K562 (cell line): Measurements from ENCODE around the gene FEM1B. TPM values are rescaled to one million over a fixed set of nuclear protein-coding genes. Genes with fewer than 3 reads are reported as not detected.
A peak's percentile ranks its signal among the peaks of the same experiment; 100 is the strongest.

Experiments
- ATF7 ChIP-seq: fragments of 450-650 bp; IDR thresholded peaks from 2 replicates; pipeline ENCODE4 v1.7.1; 2014; ENCODE audit warnings: mild to moderate bottlenecking, moderate library complexity
- CBX1 ChIP-seq: sonication (generic); IDR thresholded peaks from 2 replicates; pipeline ENCODE4 v1.6.1; 2016; ENCODE audit warnings: antibody characterized with exemption, low read depth, mild to moderate bottlenecking
- FIP1L1 ChIP-seq: fragments of 200-400 bp; formaldehyde crosslinking; IDR thresholded peaks from 2 replicates; pipeline ENCODE4 v1.6.1; 2018; ENCODE audit warnings: mild to moderate bottlenecking, low read depth, low read length; ENCODE audit not compliant: poor library complexity, severe bottlenecking
- GTF2A2 ChIP-seq: IDR thresholded peaks from 2 replicates; pipeline ENCODE4 v1.6.1; 2016; ENCODE audit warnings: mild to moderate bottlenecking, missing genetic modification characterization, missing compliant biosample characterization
- HDAC6 ChIP-seq: IDR thresholded peaks from 2 replicates; pipeline ENCODE4 v1.6.1; 2012; ENCODE audit warnings: low read depth, mild to moderate bottlenecking, control low read depth, inconsistent platforms, low read length, moderate library complexity
- KDM2B ChIP-seq: fragments of 250-450 bp; sonication (Bioruptor Pico); IDR thresholded peaks from 2 replicates; pipeline ENCODE4 v1.8.0; 2021; ENCODE audit warnings: mild to moderate bottlenecking, moderate library complexity
- PCBP1 ChIP-seq: fragments of 200-400 bp; formaldehyde crosslinking; IDR thresholded peaks from 2 replicates; pipeline ENCODE4 v1.6.1; 2018; ENCODE audit warnings: mild to moderate bottlenecking, low read depth, low read length; ENCODE audit not compliant: poor library complexity, severe bottlenecking
- PRDM10 ChIP-seq: fragments of 450-650 bp; IDR thresholded peaks from 2 replicates; pipeline ENCODE4 v1.6.1; 2018; ENCODE audit not compliant: partially characterized antibody
- PRMT5 ChIP-seq: sonication (generic); formaldehyde crosslinking; IDR thresholded peaks from 2 replicates; pipeline ENCODE4 v1.5.0; 2020; ENCODE audit warnings: missing genetic modification reagents
- RBM34 ChIP-seq: fragments of 200-400 bp; formaldehyde crosslinking; IDR thresholded peaks from 2 replicates; pipeline ENCODE4 v1.6.1; 2018; ENCODE audit warnings: low read length, borderline replicate concordance; ENCODE audit not compliant: insufficient read depth
- TEAD4 ChIP-seq, 2 experiments: sonication (generic) in 1 of 2; formaldehyde crosslinking in 1 of 2; IDR thresholded peaks; 2 replicates each; pipeline versions ENCODE4 v1.6.1 to v1.8.0; 2012 to 2022; ENCODE audit warnings: borderline replicate concordance in 1 of 2, inconsistent platforms in 1 of 2, low read length in 1 of 2, mild to moderate bottlenecking in 1 of 2, missing genetic modification reagents in 1 of 2
- THAP12 ChIP-seq: fragments of 250-450 bp; sonication (Bioruptor Pico); IDR thresholded peaks from 2 replicates; pipeline ENCODE4 v1.9.0; 2021; ENCODE audit warnings: mild to moderate bottlenecking, inconsistent platforms
- ZNF140 ChIP-seq: fragments of 250-450 bp; sonication (Bioruptor Pico); IDR thresholded peaks from 2 replicates; pipeline ENCODE4 v1.8.0; 2021; ENCODE audit warnings: moderate library complexity, mild to moderate bottlenecking, inconsistent platforms
- ZNF785 ChIP-seq: fragments of 250-450 bp; sonication (Bioruptor Pico); IDR thresholded peaks from 2 replicates; pipeline ENCODE4 v1.4.0; 2020; ENCODE audit warnings: mild to moderate bottlenecking
- polyA plus RNA-seq, 8 experiments: library from polyadenylated mRNA; depleted of rRNA in 4 of 8; stranded (reverse) in 5 of 8; unstranded in 3 of 8; fragments of >200 nt; fragmentation: Nextera tagmentation in 2 of 8; fragmentation: Illumina TruSeq in 1 of 8; extraction: Ambion mirVana in 2 of 8; extraction: Trizol in 1 of 8; gene quantifications; 2 replicates each; pipeline versions ENCODE4 v1.2.1 to v1.2.3, GENCODE V29; 2011 to 2014; ENCODE audit warnings: inconsistent platforms in 1 of 8, missing spikeins in 1 of 8
- total RNA-seq, 7 experiments: library from RNA; depleted of rRNA in 6 of 7; stranded (reverse); fragments of >200 nt in 6 of 7; fragmentation: Illumina TruSeq in 2 of 7; extraction: Trizol in 2 of 7; gene quantifications; 2 replicates each; pipeline versions ENCODE4 v1.2.1 to v1.2.3, GENCODE V29; 2011 to 2021; ENCODE audit warnings: low replicate concordance in 1 of 7
- TF ChIP-seq, protein P1 (sequence below): fragments of 250-450 bp; sonication (Bioruptor Pico); IDR thresholded peaks from 2 replicates; pipeline ENCODE4 v1.4.0; 2020; ENCODE audit warnings: borderline replicate concordance

FEM1B gene
- total and polyA plus RNA-seq, 9 of the 15 experiments (the other 6 are each of a cell fraction or from before 2014, with no cell fraction given) = 5.9 to 61.6 (median 20.1) TPM

DNA sequence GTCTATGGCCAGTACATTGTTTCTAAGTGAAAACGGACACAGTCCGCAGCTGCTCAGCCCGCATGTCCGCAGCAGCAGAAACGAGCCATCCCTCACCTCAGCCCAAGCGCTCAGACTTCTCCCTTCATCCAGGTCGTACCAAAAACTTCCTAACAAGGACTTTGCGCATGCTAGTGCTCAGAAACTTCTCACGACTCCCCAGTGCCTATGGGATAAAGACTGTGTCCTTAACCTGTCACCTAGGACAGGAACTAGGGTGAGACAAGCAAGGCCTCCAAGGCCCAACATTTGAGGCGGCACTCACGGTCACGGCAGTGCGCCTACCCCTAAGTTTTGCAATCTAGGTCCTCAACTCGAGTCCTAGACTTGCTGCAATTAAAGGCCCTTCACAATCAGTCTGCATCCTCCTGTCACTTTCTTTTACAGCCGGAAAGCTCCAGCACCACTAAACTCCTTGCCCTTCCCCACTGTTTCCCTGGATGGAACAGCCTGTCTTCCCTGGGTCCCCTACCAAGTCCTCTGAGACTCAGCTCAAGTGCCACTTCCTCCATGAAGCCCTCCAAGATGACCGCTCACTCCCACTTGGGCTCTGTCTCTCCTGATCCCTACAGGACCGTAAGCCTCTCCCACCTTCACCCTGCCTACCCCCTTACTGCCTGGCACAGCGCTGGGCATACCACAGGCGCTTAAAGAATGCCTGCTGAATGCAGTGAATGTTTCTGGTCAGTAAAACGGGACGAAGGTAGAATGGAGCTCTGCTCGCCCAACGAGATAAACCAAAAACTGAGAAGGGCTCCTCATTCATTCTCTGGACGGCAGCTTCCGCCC is 49.2 kb upstream of the FEM1B start (continued):
- TF ChIP-seq HDAC6 = no peak
- no peak for TF ChIP-seq THAP12 (CRISPR knock-in tag)
- 0 out of 2 replicates have a peak, but pooled peaks have one; percentile 38 for TF ChIP-seq CBX1
- TF ChIP-seq, protein P1, sequence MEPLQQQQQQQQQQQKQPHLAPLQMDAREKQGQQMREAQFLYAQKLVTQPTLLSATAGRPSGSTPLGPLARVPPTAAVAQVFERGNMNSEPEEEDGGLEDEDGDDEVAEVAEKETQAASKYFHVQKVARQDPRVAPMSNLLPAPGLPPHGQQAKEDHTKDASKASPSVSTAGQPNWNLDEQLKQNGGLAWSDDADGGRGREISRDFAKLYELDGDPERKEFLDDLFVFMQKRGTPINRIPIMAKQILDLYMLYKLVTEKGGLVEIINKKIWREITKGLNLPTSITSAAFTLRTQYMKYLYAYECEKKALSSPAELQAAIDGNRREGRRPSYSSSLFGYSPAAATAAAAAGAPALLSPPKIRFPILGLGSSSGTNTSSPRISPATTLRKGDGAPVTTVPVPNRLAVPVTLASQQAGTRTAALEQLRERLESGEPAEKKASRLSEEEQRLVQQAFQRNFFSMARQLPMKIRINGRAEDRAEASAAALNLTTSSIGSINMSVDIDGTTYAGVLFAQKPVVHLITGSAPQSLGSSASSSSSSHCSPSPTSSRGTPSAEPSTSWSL (CRISPR knock-in tag) = no peak
- TF ChIP-seq PRDM10 = peak; percentile 70
- TF ChIP-seq KDM2B (CRISPR knock-in tag) = no peak
- no peak for TF ChIP-seq ATF7
- no peak for TF ChIP-seq GTF2A2 (tag)
- TF ChIP-seq ZNF140 (CRISPR knock-in tag) = no peak
- no peak for TF ChIP-seq FIP1L1
- no peak for TF ChIP-seq ZNF785 (CRISPR knock-in tag)
- TF ChIP-seq PCBP1 = no peak
- TF ChIP-seq RBM34 = no peak
- TF ChIP-seq PRMT5 = no peak
- peak; percentile 4; the same call in 1 of the 2 replicates for TF ChIP-seq TEAD4 (IDR thresholded peaks at IDR 0.05; ENCODE audit: low read length)
- TF ChIP-seq TEAD4 (CRISPR knock-in tag; IDR thresholded peaks at IDR 0.05; ENCODE audit: borderline replicate concordance) = no peak
